HG02588 (cell line): ENCODE measurements around the gene SLC16A8.
"Not testable (repeated sequence)": the region's sequence is repeated elsewhere in the genome, so short reads cannot be mapped to it uniquely, and the experiment has no call there.

Source experiments
- ATAC-seq: cut with Tn5 transposase; IDR thresholded peaks from one replicate; pipeline ENCODE4 v1.9.1; 2021; ENCODE audit warnings: mild to moderate bottlenecking, moderate library complexity; ENCODE audit not compliant: unreplicated experiment

Gene SLC16A8

GRCh38 chr22:38051261-38051660 lies 32.7 kb downstream of the SLC16A8 start:
- no peak for ATAC-seq

- ATAC-seq: no peak
Measured at GRCh38 chr22:38050720-38051119, 33.3 kb downstream of the SLC16A8 start.

- ATAC-seq: no peak
Measured at GRCh38 chr22:38049812-38050619, 34.0 kb downstream of the SLC16A8 start.

GRCh38 chr22:38046070-38046748 lies 37.8 kb downstream of the SLC16A8 start:
- no peak for ATAC-seq

- ATAC-seq: no peak
Measured at GRCh38 chr22:38043151-38044039, 40.6 kb downstream of the SLC16A8 start.

- no peak for ATAC-seq
Measured at GRCh38 chr22:38042488-38042790, 41.5 kb downstream of the SLC16A8 start.

- ATAC-seq: no peak
Measured at GRCh38 chr22:38041760-38042487, 42.1 kb downstream of the SLC16A8 start.

GRCh38 chr22:38040953-38041759 lies 42.8 kb downstream of the SLC16A8 start:
- no peak for ATAC-seq

- no peak for ATAC-seq
Measured at GRCh38 chr22:38038890-38039812, 44.8 kb downstream of the SLC16A8 start.

GRCh38 chr22:38038426-38038825 lies 45.6 kb downstream of the SLC16A8 start:
- no peak for ATAC-seq

GRCh38 chr22:38037367-38038150 lies 46.4 kb downstream of the SLC16A8 start:
- not testable (repeated sequence) for ATAC-seq

GRCh38 chr22:38036392-38037062 lies 47.5 kb downstream of the SLC16A8 start:
- no peak for ATAC-seq

GRCh38 chr22:38035530-38035885 lies 48.5 kb downstream of the SLC16A8 start:
- ATAC-seq: no peak

- ATAC-seq: no peak
Measured at GRCh38 chr22:38034884-38035529, 49.0 kb downstream of the SLC16A8 start.

GRCh38 chr22:38034278-38034882 lies 49.6 kb downstream of the SLC16A8 start:
- ATAC-seq: no peak

GRCh38 chr22:38033522-38034277 lies 50.3 kb downstream of the SLC16A8 start:
- no peak for ATAC-seq
